Fibroblast of skin of scalp (primary cell): ENCODE measurements around the gene HMG20A.

ENCODE experiments used
- DNase-seq: peaks from one replicate; pipeline ENCODE4 v3.0.0-alpha.2; 2013

HMG20A gene

GRCh38 chr15:77430652-77431051 is 10.0 kb downstream of the HMG20A start:
- no peak for DNase-seq

- DNase-seq: no peak
Measured at GRCh38 chr15:77436822-77437221, 16.1 kb downstream of the HMG20A start.

- no peak for DNase-seq
Measured at GRCh38 chr15:77437264-77437663, 16.6 kb downstream of the HMG20A start.

- peak; percentile 72 for DNase-seq
Measured at GRCh38 chr15:77440378-77440999, 19.8 kb downstream of the HMG20A start.

- no peak for DNase-seq
Measured at GRCh38 chr15:77446840-77447390, 26.2 kb downstream of the HMG20A start.

- DNase-seq: peak; percentile 37
Measured at GRCh38 chr15:77454265-77454664, 33.6 kb downstream of the HMG20A start.

GRCh38 chr15:77454951-77455350 is 34.3 kb downstream of the HMG20A start:
- DNase-seq: no peak

GRCh38 chr15:77455696-77456321 is 35.1 kb downstream of the HMG20A start:
- DNase-seq: peak; percentile 71

- no peak for DNase-seq
Measured at GRCh38 chr15:77456746-77457145, 36.1 kb downstream of the HMG20A start.

GRCh38 chr15:77457191-77457904 is 36.7 kb downstream of the HMG20A start:
- DNase-seq: no peak

- DNase-seq: peak; percentile 58
Measured at GRCh38 chr15:77457905-77458265, 37.2 kb downstream of the HMG20A start.

- no peak for DNase-seq
Measured at GRCh38 chr15:77459031-77459430, 38.3 kb downstream of the HMG20A start.

- DNase-seq: peak; percentile 95
Measured at GRCh38 chr15:77461486-77461885, 40.8 kb downstream of the HMG20A start.

- no peak for DNase-seq
Measured at GRCh38 chr15:77464129-77464865, 43.6 kb downstream of the HMG20A start.

- DNase-seq: no peak
Measured at GRCh38 chr15:77466521-77466920, 45.8 kb downstream of the HMG20A start.

GRCh38 chr15:77468896-77469295 is 48.2 kb downstream of the HMG20A start:
- DNase-seq: no peak

- DNase-seq: peak; percentile 31
Measured at GRCh38 chr15:77470235-77470634, 49.5 kb downstream of the HMG20A start.

GRCh38 chr15:77473328-77473727 is 52.6 kb downstream of the HMG20A start:
- DNase-seq: no peak

- DNase-seq: no peak
Measured at GRCh38 chr15:77474310-77474988, 53.8 kb downstream of the HMG20A start.

- no peak for DNase-seq
Measured at GRCh38 chr15:77475001-77475400, 54.3 kb downstream of the HMG20A start.

- DNase-seq: no peak
Measured at GRCh38 chr15:77475898-77476297, 55.2 kb downstream of the HMG20A start.

- DNase-seq: no peak
Measured at GRCh38 chr15:77476995-77477394, 56.3 kb downstream of the HMG20A start.
